Measurements from ENCODE around the gene MAP3K2. TPM values are rescaled to one million over a fixed set of nuclear protein-coding genes. Genes with fewer than 3 reads are reported as not detected.

The MAP3K2 gene
- total and polyA plus RNA-seq, 10 of the 15 experiments (the other 5 are each of a cell fraction or from before 2014, with no cell fraction given), result 2.7 to 39.6 (median 16.1) TPM

DNA sequence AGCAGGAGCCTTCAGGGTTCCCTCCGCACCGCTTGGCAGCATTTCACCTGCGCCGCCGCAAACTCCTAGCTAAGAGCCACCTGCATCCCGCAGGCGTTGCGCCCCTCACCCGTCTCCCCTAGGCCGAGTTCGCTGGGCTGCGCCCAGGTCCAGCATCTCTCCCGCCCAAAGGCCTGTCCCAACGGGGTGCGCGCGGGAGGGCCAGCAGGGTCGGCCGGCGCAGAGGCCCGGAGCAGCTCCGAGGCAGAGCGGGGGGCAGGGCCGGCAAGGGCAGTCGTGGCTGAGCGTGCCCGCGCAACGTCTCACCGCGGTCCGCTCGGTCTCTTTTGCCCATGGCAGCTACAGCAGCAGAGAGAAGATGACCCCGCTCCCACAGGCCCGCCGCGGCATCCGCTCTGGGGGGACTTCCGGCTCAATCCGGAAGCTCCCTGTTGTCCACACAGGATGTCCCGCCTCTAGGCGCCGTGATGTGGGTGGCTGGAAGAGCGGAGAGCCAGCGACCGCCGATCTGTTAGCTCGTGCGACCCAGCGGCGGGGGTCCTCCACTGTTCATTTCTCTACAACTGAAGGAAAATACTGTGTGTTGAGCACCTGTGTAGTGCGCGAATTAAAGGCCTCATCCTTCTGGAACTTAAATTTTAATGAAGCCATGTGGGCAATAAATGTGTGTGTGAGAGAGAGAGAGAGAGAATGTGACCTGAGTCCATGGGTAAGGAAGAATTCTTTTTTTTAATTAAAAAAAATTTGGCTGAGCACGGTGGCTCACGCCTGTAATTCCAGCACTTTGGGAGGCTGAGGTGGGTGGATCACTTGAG lies 93.8 kb downstream of the MAP3K2 start, which contains the start of gene ERCC3:
ERCC3 (minus strand) TSS at position 397 of the 815 bp plus-strand sequence; CDS start at position 334, 63 bp downstream.
- peak within 1 kb of the TSS; percentile 91 for H3K9ac ChIP-seq (ENCODE audit: control insufficient read depth, insufficient read depth, low read length)
- H3K4me2 ChIP-seq (ENCODE audit: control insufficient read depth, insufficient read depth), result peak within 1 kb of the TSS; percentile 75
- intact Hi-C loops (cut with micrococcal nuclease; ENCODE audit: unreplicated experiment) (loop anchor here (10.0 kb wide), 1 partner anchor 209 kb away; no protein-coding TSS in a partner anchor), in situ Hi-C loops (cut with MboI) (no loop called here)
- BruUV-seq (replicated peaks), result no TSS peak
- SMC1A ChIA-PET (ENCODE audit: uncharacterized antibody, unreplicated experiment), result interaction anchor here (0.8 to 2.5 kb wide), 5 partner anchors 12 to 185 kb away, joined by 3 to 13 read pairs (median 3); no protein-coding TSS in a partner anchor
- RAD21 ChIA-PET (ENCODE audit: unreplicated experiment), result interaction anchor here (0.7 to 2.3 kb wide), 8 partner anchors 13 to 226 kb away, joined by 3 to 5 read pairs (median 4); no protein-coding TSS in a partner anchor
- DNase-seq (ENCODE audit: low read depth, low spot score), result peak; percentile 30
- peak within 1 kb of the TSS; percentile 81 for H2AFZ ChIP-seq (ENCODE audit: control insufficient read depth, low read depth, low read length)
- peak within 1 kb of the TSS; percentile 83 for H3K27ac ChIP-seq (ENCODE audit: control insufficient read depth, insufficient read depth)
- H3K9me3 ChIP-seq (replicated peaks; ENCODE audit: control insufficient read depth, insufficient read depth, low read length), result no peaks in the 10 kb centered on the region
- no peaks in the 10 kb centered on the region for H3K4me1 ChIP-seq (ENCODE audit: control insufficient read depth, insufficient read depth, low read length)
- H3K27me3 ChIP-seq (replicated peaks in 1 of 2; ENCODE audit: control insufficient read depth in 2 of 2, insufficient read depth in 2 of 2, low read length in 1 of 2), result no peaks in the 10 kb centered on the region
- ATAC-seq, result peak; percentile 98
- peaks cover 13 to 18% of the 10 kb centered on the region in 2 experiments for H3K36me3 ChIP-seq (ENCODE audit: control insufficient read depth in 2 of 2, insufficient read depth in 2 of 2, low read length in 1 of 2)
- peak within 1 kb of the TSS; percentile 100 for H3K4me3 ChIP-seq
- peaks cover 19% of the 10 kb centered on the region for H3K79me2 ChIP-seq (ENCODE audit: control insufficient read depth, insufficient read depth, low read length)
- CTCF ChIA-PET, result interaction anchor here (0.6 to 1.5 kb wide), 7 partner anchors 13 to 588 kb away, joined by 3 to 5 read pairs (median 4); no protein-coding TSS in a partner anchor
- peak; percentile 13 for FAIRE-seq
- under 1% methylated on average over 55 of the region's 55 CpGs for WGBS (ENCODE audit: insufficient coverage, insufficient replicate concordance, low lambda C conversion rate, missing lambda C conversion rate)
- POLR2A ChIA-PET, result interaction anchor here (0.5 to 3.1 kb wide), 7 partner anchors 8 to 616 kb away, joined by 3 to 11 read pairs (median 4); no protein-coding TSS in a partner anchor
- H4K20me1 ChIP-seq (ENCODE audit: control insufficient read depth, insufficient read depth), result no peaks in the 10 kb centered on the region
- peak; percentile 45; the same call in 1 of the 2 replicates for TF ChIP-seq TBL1XR1 (IDR thresholded peaks at IDR 0.05; ENCODE audit: low read depth, low read length)
- TF ChIP-seq, protein P1, sequence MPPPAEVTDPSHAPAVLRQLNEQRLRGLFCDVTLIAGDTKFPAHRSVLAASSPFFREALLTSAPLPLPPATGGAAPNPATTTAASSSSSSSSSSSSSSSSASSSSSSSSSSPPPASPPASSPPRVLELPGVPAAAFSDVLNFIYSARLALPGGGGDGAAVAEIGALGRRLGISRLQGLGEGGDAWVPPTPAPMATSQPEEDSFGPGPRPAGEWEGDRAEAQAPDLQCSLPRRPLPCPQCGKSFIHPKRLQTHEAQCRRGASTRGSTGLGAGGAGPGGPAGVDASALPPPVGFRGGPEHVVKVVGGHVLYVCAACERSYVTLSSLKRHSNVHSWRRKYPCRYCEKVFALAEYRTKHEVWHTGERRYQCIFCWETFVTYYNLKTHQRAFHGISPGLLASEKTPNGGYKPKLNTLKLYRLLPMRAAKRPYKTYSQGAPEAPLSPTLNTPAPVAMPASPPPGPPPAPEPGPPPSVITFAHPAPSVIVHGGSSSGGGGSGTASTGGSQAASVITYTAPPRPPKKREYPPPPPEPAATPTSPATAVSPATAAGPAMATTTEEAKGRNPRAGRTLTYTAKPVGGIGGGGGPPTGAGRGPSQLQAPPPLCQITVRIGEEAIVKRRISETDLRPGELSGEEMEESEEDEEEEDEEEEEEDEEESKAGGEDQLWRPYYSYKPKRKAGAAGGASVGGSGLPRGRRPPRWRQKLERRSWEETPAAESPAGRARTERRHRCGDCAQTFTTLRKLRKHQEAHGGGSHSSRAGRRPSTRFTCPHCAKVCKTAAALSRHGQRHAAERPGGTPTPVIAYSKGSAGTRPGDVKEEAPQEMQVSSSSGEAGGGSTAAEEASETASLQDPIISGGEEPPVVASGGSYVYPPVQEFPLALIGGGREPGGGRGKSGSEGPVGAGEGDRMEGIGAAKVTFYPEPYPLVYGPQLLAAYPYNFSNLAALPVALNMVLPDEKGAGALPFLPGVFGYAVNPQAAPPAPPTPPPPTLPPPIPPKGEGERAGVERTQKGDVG (CRISPR knock-in tag; IDR thresholded peaks at IDR 0.05), result no peak
- TF ChIP-seq SMAD1 (IDR thresholded peaks at IDR 0.05; ENCODE audit: low read depth, partially characterized antibody), result no peak
- TF ChIP-seq, protein P2, sequence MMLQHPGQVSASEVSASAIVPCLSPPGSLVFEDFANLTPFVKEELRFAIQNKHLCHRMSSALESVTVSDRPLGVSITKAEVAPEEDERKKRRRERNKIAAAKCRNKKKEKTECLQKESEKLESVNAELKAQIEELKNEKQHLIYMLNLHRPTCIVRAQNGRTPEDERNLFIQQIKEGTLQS (IDR thresholded peaks at IDR 0.05; ENCODE audit: borderline replicate concordance, extremely low read depth, low read depth, low read length), result no peak
- 0 out of 2 replicates have a peak, but pooled peaks have one; percentile 65 for TF ChIP-seq ASH2L (IDR thresholded peaks at IDR 0.05; ENCODE audit: borderline replicate concordance, low read depth)
- peak; percentile 56 to 81; a peak in 3 of 4 replicates for TF ChIP-seq BHLHE40 (IDR thresholded peaks at IDR 0.05; ENCODE audit: borderline replicate concordance in 1 of 2, low read depth in 2 of 2, low read length in 1 of 2)
- TF ChIP-seq, protein P3, sequence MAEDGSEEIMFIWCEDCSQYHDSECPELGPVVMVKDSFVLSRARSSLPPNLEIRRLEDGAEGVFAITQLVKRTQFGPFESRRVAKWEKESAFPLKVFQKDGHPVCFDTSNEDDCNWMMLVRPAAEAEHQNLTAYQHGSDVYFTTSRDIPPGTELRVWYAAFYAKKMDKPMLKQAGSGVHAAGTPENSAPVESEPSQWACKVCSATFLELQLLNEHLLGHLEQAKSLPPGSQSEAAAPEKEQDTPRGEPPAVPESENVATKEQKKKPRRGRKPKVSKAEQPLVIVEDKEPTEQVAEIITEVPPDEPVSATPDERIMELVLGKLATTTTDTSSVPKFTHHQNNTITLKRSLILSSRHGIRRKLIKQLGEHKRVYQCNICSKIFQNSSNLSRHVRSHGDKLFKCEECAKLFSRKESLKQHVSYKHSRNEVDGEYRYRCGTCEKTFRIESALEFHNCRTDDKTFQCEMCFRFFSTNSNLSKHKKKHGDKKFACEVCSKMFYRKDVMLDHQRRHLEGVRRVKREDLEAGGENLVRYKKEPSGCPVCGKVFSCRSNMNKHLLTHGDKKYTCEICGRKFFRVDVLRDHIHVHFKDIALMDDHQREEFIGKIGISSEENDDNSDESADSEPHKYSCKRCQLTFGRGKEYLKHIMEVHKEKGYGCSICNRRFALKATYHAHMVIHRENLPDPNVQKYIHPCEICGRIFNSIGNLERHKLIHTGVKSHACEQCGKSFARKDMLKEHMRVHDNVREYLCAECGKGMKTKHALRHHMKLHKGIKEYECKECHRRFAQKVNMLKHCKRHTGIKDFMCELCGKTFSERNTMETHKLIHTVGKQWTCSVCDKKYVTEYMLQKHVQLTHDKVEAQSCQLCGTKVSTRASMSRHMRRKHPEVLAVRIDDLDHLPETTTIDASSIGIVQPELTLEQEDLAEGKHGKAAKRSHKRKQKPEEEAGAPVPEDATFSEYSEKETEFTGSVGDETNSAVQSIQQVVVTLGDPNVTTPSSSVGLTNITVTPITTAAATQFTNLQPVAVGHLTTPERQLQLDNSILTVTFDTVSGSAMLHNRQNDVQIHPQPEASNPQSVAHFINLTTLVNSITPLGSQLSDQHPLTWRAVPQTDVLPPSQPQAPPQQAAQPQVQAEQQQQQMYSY (CRISPR knock-in tag; IDR thresholded peaks at IDR 0.05), result no peak
- TF ChIP-seq FOXK2 (IDR thresholded peaks at IDR 0.05), result peak; percentile 13; the same call in 1 of the 2 replicates
- no peak for TF ChIP-seq SREBF1 (IDR thresholded peaks at IDR 0.05; ENCODE audit: low read length)
- peak; percentile 32; the same call in 1 of the 2 replicates for TF ChIP-seq YY1 (IDR thresholded peaks at IDR 0.05; ENCODE audit: low read depth, low read length)
- no peak for TF ChIP-seq E2F4 (IDR thresholded peaks at IDR 0.05; ENCODE audit: low read depth, low read length)
- no peak for TF ChIP-seq PAX5 (IDR thresholded peaks at IDR 0.05; ENCODE audit: borderline replicate concordance, low read depth, low read length)
- peak; percentile 84 for TF ChIP-seq POLR2AphosphoS2 (IDR thresholded peaks at IDR 0.05; ENCODE audit: low read depth, low read length)
